Naive B cell (primary cell): ENCODE results near the gene CBFA2T2. TPM values are rescaled to one million over a fixed set of nuclear protein-coding genes. Genes with fewer than 3 reads are reported as not detected.
"Not testable (repeated sequence)": the region's sequence is repeated elsewhere in the genome, so short reads cannot be mapped to it uniquely, and the experiment has no call there.

ENCODE experiments used
- ATAC-seq, 2 donors: fragments of 150-1000 bp; cut with Tn5 transposase; 2 replicates each; pipeline ENCODE4 v1.10.0; 2021; ENCODE audit warnings: low read depth in 2 of 2, mild to moderate bottlenecking in 2 of 2, moderate library complexity in 2 of 2
- DNase-seq: peaks from one replicate; pipeline ENCODE4 v3.0.0; 2022
- H3K27ac Mint-ChIP-seq, 6 donors: one replicate each; pipeline ENCODE4 v1.8.0; 2020 to 2022; ENCODE audit warnings: mild to moderate bottlenecking in 6 of 6, mixed read lengths in 6 of 6, moderate library complexity in 5 of 6, inconsistent platforms in 2 of 6
- H3K27me3 Mint-ChIP-seq, 3 donors: one replicate each; pipeline ENCODE4 v1.8.0; 2021 to 2022; ENCODE audit warnings: mixed read lengths in 3 of 3, mild to moderate bottlenecking in 1 of 3
- H3K36me3 Mint-ChIP-seq, 2 donors: one replicate each; pipeline ENCODE4 v1.8.0; 2020 to 2022; ENCODE audit warnings: mixed read lengths in 2 of 2, inconsistent platforms in 1 of 2, mild to moderate bottlenecking in 1 of 2
- H3K4me1 Mint-ChIP-seq, 3 donors: one replicate each; pipeline ENCODE4 v1.8.0; 2020 to 2022; ENCODE audit warnings: mixed read lengths in 3 of 3, inconsistent platforms in 1 of 3, mild to moderate bottlenecking in 1 of 3, moderate library complexity in 1 of 3
- H3K4me3 Mint-ChIP-seq, 8 donors: one replicate each; pipeline ENCODE4 v1.8.0; 2020 to 2022; ENCODE audit warnings: mild to moderate bottlenecking in 8 of 8, mixed read lengths in 8 of 8, moderate library complexity in 8 of 8, inconsistent platforms in 2 of 8
- H3K9me3 Mint-ChIP-seq, 7 donors: one replicate each; pipeline ENCODE4 v1.8.0; 2020 to 2022; ENCODE audit warnings: mixed read lengths in 7 of 7, mild to moderate bottlenecking in 5 of 7, inconsistent platforms in 2 of 7, moderate library complexity in 1 of 7
- polyA plus RNA-seq, 6 donors: library from polyadenylated mRNA; unstranded; fragments of 300-500 nt; fragmentation: Illumina TruSeq; gene quantifications; one replicate each; pipeline ENCODE4 v1.2.3, GENCODE V29; 2021; ENCODE audit warnings: low read depth in 6 of 6

CBFA2T2 gene
- polyA plus RNA-seq, 6 donors from 2014 or later: 6.1 to 25.9 (median 15.4) TPM

DNA sequence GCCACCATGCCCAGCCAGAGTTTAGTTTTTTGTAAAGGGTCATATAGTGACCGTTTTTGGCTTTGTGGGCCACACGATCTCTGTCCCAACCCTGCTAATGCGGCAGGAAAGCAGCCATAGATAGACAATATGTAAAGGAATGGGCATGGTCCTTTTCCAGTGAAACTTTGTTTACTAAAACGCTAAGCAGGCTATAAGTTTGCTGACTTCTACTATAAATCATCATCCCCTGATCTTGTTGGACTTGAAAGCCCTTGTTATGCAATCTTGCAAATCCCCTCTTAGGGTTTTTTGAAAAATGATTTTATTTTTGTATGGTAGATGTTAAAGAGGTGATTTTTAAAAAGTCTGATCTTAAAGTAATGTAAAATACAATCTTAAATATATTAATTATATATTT, 63.6 kb downstream of the CBFA2T2 start:
- H3K27ac Mint-ChIP-seq: peak overlapping the region in 3 of 6 donors; percentile 89 to 98 (median 95)
- DNase-seq: no peak
- peaks cover 0 to 2% (median 0%) of the 10 kb centered on the region in 7 donors for H3K9me3 Mint-ChIP-seq
- H3K36me3 Mint-ChIP-seq: peaks cover 7 to 8% of the 10 kb centered on the region in 2 donors
- no peak overlapping the region for H3K4me3 Mint-ChIP-seq
- peaks cover 24 to 46% (median 39%) of the 10 kb centered on the region in 3 donors for H3K4me1 Mint-ChIP-seq
- H3K27me3 Mint-ChIP-seq: no peaks in the 10 kb centered on the region
- ATAC-seq: no peak

DNA sequence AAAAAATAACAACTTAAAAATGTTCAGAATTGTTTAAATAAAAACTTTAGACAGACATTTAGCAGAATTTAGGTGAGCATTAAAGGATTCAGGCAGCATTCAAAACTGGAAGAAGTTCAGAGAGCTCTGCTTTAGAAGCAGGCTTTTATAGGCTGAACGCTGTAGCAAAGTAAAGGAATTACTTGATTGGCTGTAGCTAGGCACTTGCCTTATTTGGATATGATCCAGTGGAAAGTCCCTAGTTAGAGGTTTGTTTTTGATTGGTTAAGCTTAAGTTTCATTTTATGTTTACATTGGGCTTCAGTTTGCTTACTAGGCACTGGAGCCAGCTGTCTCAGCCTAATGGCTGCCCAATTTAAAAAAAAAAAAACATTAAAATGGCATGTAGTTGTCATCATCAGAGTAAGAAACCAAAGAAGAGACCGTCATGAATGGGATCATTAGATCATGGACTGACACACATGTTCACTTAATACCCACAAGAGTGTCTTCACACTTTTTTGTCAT, 65.1 kb downstream of the CBFA2T2 start:
- Mint-ChIP-seq H3K4me1 (peaks cover 24 to 46% (median 29%) of the 10 kb centered on the region in 3 donors), H3K27ac (peak overlapping the region; percentile 93 to 99 (median 96)), H3K4me3 (peak overlapping the region in 7 of 8 donors; percentile 46 to 73 (median 60)), H3K9me3 (peaks cover 0 to 2% (median 0%) of the 10 kb centered on the region in 7 donors), H3K36me3 (peaks cover 7 to 8% of the 10 kb centered on the region in 2 donors), H3K27me3 (no peaks in the 10 kb centered on the region)
- peak; percentile 97 to 98 for ATAC-seq
- DNase-seq: peak; percentile 83

DNA sequence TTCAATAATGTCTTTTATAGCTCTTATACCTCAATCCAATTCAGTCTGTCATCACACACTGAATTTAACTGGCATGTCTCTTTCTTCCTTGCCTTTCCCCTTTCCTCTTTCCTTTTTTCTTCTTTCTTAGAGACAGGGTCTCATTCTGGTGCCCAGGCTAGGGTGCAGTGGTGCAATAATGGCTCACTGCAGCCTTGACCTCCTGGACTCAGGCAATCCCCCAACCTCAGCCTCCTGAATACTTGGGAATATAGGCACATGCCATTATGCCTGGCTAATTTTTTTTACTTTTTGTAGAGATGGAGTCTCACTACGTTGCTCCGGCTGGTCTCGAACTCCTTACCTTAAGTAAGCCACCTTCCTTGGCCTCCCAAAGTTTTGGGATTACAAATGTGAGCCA, 65.9 kb downstream of the CBFA2T2 start:
- peak overlapping the region; percentile 93 to 99 (median 96) for H3K27ac Mint-ChIP-seq
- H3K27me3 Mint-ChIP-seq: no peaks in the 10 kb centered on the region
- peak overlapping the region; percentile 27 to 81 (median 56) for H3K4me3 Mint-ChIP-seq
- peaks cover 24 to 46% (median 29%) of the 10 kb centered on the region in 3 donors for H3K4me1 Mint-ChIP-seq
- no peak for DNase-seq
- peaks cover 0 to 2% (median 0%) of the 10 kb centered on the region in 7 donors for H3K9me3 Mint-ChIP-seq
- ATAC-seq: no peak
- peaks cover 7% of the 10 kb centered on the region in 2 donors for H3K36me3 Mint-ChIP-seq

DNA sequence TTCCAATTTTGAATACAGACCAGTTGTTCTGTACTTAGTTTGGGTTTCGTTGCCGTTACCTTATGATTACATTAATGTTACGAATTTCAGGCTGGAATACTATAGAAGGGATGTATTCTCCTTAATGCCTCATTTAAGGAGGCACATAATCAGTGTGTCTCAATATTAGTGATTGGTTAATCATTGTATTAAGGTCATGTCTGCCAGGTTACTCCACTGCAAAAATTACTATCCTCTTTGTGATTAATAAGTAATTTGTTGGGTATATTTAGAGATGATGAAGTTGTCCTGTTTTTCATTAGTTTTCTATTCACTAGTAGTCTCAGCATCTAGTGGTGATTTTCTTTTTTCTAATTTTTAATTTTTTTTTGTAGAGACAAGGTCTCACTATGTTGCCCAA, 66.3 kb downstream of the CBFA2T2 start:
- ATAC-seq: no peak
- Mint-ChIP-seq H3K36me3 (peaks cover 4 to 7% of the 10 kb centered on the region in 2 donors), H3K4me3 (peak overlapping the region in 6 of 8 donors; percentile 20 to 68 (median 44)), H3K4me1 (peaks cover 24 to 46% (median 29%) of the 10 kb centered on the region in 3 donors), H3K27ac (peak overlapping the region; percentile 93 to 99 (median 96)), H3K27me3 (no peaks in the 10 kb centered on the region), H3K9me3 (peaks cover 0 to 2% (median 0%) of the 10 kb centered on the region in 7 donors)
- no peak for DNase-seq

DNA sequence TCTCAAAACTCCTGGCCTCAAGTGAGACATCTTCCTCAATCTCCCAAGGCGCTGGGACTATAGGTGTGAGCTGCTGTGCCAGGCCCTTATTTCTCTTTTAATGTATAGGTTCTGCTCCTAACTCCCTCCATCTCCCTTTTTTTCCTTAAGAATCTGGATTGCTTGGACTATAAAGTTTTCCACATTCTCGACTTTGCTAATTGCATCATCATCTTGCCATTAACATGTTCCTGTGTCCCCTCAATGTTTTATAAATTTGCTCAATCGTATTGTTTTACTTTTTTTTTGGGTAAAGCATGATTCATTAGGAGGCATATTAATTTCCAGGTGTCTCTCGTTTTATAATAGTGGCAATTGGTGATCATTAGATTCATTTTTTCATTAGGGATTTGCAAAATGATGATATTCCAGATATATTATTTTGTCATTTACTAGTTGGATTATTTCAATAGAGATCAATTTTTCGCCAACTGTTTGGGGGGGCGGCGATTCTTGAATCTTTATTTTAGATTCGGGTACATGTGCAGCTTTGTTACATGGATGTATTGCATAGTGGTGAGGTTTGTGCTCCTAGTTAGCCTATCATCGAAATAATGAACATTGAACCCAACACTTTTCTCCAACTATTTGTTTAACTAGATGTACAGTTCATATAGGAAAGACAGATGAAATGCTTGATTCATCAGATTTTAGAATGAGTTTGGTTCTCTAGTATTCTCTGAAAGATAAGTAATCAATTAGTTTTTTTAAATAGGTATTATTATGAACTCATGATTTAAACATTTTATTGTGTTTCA, 68.7 kb downstream of the CBFA2T2 start:
- Mint-ChIP-seq H3K36me3 (peaks cover 0 to 4% of the 10 kb centered on the region in 2 donors), H3K4me3 (no peak overlapping the region), H3K27me3 (no peaks in the 10 kb centered on the region), H3K9me3 (peaks cover 0 to 2% (median 0%) of the 10 kb centered on the region in 7 donors), H3K27ac (peak overlapping the region in 1 of 6 donors; percentile 25), H3K4me1 (peaks cover 17 to 27% (median 20%) of the 10 kb centered on the region in 3 donors)
- DNase-seq: no peak
- ATAC-seq: no peak

DNA sequence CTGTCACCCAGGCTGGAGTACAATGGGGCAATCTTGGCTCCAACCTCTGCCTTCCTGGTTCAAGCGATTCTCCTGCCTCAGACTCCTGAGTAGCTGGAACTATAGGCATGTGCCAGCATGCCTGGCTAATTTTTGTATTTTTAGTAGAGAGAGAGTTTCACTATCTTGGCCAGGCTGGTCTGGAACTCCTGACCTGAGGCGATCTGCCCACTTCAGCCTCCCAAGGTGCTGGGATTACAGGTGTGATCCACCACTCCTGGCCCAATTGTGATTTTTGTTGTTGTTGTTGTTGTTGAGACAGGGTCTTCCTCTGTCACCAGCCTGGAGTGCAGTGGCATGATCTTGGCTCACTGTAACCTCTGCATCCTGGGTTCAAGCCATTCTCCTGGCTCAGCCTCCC, 69.3 kb downstream of the CBFA2T2 start:
- Mint-ChIP-seq H3K27me3 (no peaks in the 10 kb centered on the region), H3K4me1 (peaks cover 17 to 24% (median 20%) of the 10 kb centered on the region in 3 donors), H3K27ac (no peak overlapping the region), H3K4me3 (no peak overlapping the region), H3K36me3 (peaks cover 0 to 4% of the 10 kb centered on the region in 2 donors), H3K9me3 (peaks cover 0 to 2% (median 0%) of the 10 kb centered on the region in 7 donors)
- DNase-seq: no peak
- ATAC-seq: no peak

DNA sequence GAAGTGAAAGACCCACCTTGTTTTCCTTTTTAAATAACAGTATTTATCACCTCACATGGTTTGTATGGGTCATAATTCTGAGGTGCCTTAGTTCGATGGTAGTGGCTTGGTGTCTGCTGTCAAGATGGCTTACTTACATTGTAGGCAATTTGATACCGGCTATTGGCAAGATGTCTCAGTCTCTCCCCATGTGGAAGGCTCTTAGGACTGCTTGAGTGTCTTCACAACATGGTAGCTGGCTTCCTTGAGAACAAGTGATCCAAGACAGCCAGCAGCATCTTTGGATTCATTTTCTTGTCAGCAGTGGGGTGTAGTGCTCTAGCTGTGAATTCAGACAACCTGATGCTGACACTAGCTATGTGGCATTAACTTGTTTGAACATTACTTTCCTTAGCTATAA, 70.1 kb downstream of the CBFA2T2 start:
- no peak for ATAC-seq

DNA sequence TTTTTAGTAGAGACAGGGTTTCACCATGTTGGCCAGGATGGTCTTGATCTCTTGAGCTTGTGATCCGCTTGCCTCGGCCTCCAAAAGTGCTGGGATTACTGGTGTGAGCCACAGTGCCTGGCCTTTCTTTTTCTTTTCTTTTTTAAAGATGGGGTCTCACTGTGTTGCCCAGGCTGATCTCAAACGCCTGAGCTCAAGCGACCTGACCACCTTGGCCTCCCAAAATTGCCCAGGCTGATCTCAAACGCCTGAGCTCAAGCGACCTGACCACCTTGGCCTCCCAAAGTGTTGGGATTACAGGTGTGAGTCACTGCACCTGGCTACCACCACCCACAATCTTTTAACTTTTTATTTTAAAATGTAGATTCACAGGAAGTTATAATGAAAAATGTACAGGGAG, 71.2 kb downstream of the CBFA2T2 start:
- H3K27me3 Mint-ChIP-seq, H3K4me3 Mint-ChIP-seq, H3K36me3 Mint-ChIP-seq, H3K27ac Mint-ChIP-seq, DNase-seq, ATAC-seq, H3K9me3 Mint-ChIP-seq: not testable (repeated sequence)
- H3K4me1 Mint-ChIP-seq: peaks cover 8 to 16% (median 12%) of the 10 kb centered on the region in 3 donors

More for the DNA sequence above, 70.1 kb downstream of the CBFA2T2 start:
- Mint-ChIP-seq H3K4me1 (peaks cover 16 to 21% (median 17%) of the 10 kb centered on the region in 3 donors), H3K4me3 (no peak overlapping the region), H3K9me3 (peaks cover 0 to 2% (median 0%) of the 10 kb centered on the region in 7 donors), H3K27me3 (no peaks in the 10 kb centered on the region), H3K27ac (peak overlapping the region in 1 of 6 donors; percentile 44), H3K36me3 (peaks cover 0 to 4% of the 10 kb centered on the region in 2 donors)
- DNase-seq: no peak

DNA sequence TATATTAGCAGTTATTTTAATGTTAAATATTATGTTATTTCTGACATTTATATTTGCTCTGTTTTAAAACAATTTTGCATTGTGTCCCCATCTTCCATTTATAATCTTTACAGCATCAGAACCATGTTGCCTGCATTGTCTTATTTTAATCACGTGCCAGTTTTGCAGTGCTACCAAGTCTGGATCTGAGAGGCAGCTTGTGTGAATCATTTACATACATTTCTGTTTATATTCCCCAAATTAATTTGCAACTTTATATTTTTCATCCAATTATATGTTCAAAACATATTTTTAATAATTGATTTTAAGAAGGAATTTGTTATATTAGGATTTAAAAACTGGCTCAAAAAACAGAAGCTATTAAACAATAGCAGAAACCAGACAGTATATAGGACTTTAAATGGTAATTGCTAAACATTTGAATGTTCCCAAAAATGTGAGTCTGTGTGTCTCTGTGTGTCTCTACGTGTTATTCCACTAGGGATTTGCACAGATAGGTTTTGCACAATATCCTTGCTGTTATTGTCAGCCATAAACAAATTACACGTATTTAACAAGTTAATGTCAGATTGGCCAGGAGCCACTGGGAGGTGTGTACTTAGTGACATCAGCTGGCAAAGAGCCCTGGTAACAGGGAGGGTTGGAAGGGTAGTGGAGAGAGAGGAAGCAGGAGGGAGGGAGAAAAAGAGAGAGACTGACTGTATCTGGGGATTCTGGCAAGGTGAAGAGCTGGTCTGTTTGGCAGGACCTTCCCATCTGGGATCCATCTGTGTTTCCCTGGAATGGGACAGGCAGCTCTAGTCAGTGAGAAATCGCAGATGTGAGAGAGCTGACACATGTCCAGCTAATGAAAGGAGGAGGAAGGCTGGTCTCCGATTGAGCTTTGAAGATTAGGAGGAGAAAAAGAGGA, 72.1 kb downstream of the CBFA2T2 start:
- DNase-seq: no peak
- Mint-ChIP-seq H3K4me3 (no peak overlapping the region), H3K9me3 (no peaks in the 10 kb centered on the region), H3K27ac (peak overlapping the region in 3 of 6 donors; percentile 50 to 63 (median 55)), H3K4me1 (peaks cover 4 to 13% (median 9%) of the 10 kb centered on the region in 3 donors), H3K27me3 (no peaks in the 10 kb centered on the region), H3K36me3 (peaks cover 0 to 4% of the 10 kb centered on the region in 2 donors)
- ATAC-seq: no peak

DNA sequence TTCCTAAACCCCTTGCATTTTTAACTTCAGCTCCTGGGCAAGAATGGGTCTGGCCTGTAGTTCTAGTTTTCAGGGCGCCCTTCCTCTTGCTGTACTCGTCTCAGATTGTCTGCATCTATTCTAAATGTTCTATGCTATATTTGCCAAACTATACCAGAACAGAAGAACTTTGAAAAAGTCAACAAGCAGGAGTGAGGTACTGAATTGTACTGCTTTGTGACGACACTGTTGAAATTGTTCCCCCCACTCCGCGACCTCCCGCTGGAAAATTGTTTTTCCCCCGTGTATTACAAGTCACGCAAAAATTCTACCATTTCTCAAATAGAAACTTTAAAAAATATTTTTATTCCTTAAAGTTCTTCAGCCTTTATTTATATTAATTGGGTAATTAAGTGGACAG, 73.9 kb downstream of the CBFA2T2 start:
- no peaks in the 10 kb centered on the region for H3K27me3 Mint-ChIP-seq
- ATAC-seq: no peak
- no peaks in the 10 kb centered on the region for H3K9me3 Mint-ChIP-seq
- no peak for DNase-seq
- H3K4me3 Mint-ChIP-seq: no peak overlapping the region
- no peak overlapping the region for H3K27ac Mint-ChIP-seq
- no peaks in the 10 kb centered on the region for H3K36me3 Mint-ChIP-seq
- peaks cover 12 to 25% (median 17%) of the 10 kb centered on the region in 3 donors for H3K4me1 Mint-ChIP-seq

DNA sequence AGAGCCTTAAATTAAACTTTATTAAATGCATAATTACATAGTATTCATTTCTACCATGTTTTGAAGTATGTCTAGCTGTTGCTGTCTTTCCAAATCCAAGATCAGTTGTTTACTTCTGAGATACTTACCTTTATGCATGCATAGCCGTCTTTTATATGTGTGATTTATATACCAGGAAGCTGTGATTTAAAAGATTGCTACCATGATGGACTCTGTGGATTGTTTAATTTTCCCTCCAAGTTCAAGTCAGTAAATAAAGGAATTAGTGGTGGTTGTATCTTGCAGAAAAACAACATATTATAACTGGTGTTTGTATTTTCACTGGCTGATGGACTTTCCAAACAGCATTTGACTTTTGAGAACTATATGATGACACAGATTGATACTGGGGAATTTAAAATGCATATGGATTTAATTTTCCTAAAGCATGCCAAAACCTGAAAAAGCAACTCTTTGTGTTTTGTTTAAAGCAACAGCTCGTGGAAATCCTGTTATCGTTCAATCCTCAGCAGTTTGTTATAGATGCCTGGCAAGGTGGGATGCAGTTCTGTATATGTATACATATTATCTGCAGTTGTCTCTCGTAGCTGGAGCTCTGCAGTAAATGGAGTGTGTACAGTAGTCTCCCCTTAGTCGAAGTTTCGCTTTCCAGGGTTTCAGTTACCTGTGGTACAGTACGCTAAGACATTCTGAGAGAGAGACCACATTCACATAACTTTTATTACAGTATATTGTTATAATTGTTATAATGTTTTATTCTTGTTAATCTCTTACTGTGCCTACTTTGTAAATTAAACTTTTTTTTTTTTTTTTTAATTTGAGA, 77.1 kb downstream of the CBFA2T2 start:
- ATAC-seq: no peak
- Mint-ChIP-seq H3K9me3 (no peaks in the 10 kb centered on the region), H3K36me3 (no peaks in the 10 kb centered on the region), H3K4me3 (no peak overlapping the region), H3K4me1 (peaks cover 25 to 42% (median 34%) of the 10 kb centered on the region in 3 donors), H3K27me3 (no peaks in the 10 kb centered on the region), H3K27ac (no peak overlapping the region)
- no peak for DNase-seq

DNA sequence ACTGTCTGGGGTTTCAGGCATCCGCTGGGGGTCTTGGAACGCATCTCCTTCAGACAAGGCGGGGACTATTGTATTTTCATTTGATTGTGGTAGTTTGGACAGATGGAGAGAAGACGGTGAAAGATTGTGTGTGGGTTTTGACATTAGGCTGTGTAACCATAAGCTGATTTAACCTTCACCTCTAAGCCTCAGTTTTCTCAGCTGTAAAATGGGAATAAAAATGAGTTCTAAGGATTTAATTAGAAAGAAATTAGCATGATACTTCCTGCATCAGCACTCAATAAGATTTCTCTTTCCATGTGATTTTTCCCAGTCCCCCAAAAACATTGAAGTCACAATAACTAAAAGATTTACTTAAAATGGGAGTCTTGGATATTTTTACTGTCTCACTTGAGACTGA, 78.1 kb downstream of the CBFA2T2 start:
- H3K36me3 Mint-ChIP-seq: no peaks in the 10 kb centered on the region
- no peak for DNase-seq
- no peaks in the 10 kb centered on the region for H3K27me3 Mint-ChIP-seq
- H3K27ac Mint-ChIP-seq: peak overlapping the region in 2 of 6 donors; percentile 31 to 45
- no peak for ATAC-seq
- H3K9me3 Mint-ChIP-seq: no peaks in the 10 kb centered on the region
- peaks cover 28 to 45% (median 40%) of the 10 kb centered on the region in 3 donors for H3K4me1 Mint-ChIP-seq
- peak overlapping the region in 4 of 8 donors; percentile 21 to 66 (median 40) for H3K4me3 Mint-ChIP-seq
